Mucosa of rectum (tissue), 2 donors: ENCODE results near the gene SNRNP200.
"Not testable (repeated sequence)": the region's sequence is repeated elsewhere in the genome, so short reads cannot be mapped to it uniquely, and the experiment has no call there.

ENCODE experiments used
- H3K27ac ChIP-seq, 2 donors: one replicate each; pipeline ENCODE4 v1.7.0; 2013; ENCODE audit warnings: inconsistent platforms in 2 of 2, low read depth in 2 of 2, low read length in 2 of 2
- H3K27me3 ChIP-seq, 2 donors: one replicate each; pipeline ENCODE4 v1.7.0; 2013; ENCODE audit warnings: low read length in 2 of 2; ENCODE audit not compliant: control insufficient read depth in 2 of 2, insufficient read depth in 2 of 2
- H3K36me3 ChIP-seq, 2 donors: one replicate each; pipeline ENCODE4 v1.7.0; 2013; ENCODE audit warnings: low read length in 2 of 2; ENCODE audit not compliant: control insufficient read depth in 2 of 2, insufficient read depth in 2 of 2
- H3K4me1 ChIP-seq, 2 donors: one replicate each; pipeline ENCODE4 v1.7.0; 2013; ENCODE audit warnings: low read length in 2 of 2, mild to moderate bottlenecking in 1 of 2; ENCODE audit not compliant: control insufficient read depth in 2 of 2, insufficient read depth in 2 of 2
- H3K4me3 ChIP-seq, 2 donors: one replicate each; pipeline ENCODE4 v1.7.0; 2013; ENCODE audit warnings: low read length in 2 of 2
- H3K9ac ChIP-seq, 2 donors: one replicate each; pipeline ENCODE4 v1.7.0; 2013; ENCODE audit warnings: low read length in 2 of 2, low read depth in 1 of 2, mild to moderate bottlenecking in 1 of 2
- H3K9me3 ChIP-seq, 2 donors: one replicate each; pipeline ENCODE4 v1.7.0; 2013; ENCODE audit warnings: low read length in 2 of 2; ENCODE audit not compliant: control insufficient read depth in 2 of 2
- donor health status: healthy.
- donor health status: Normal muscosa, but diverticular disease.

Gene SNRNP200

GRCh38 chr2:96264656-96265348 lies 40.5 kb downstream of the SNRNP200 start:
- H3K36me3 ChIP-seq: peaks cover 29 to 35% of the 10 kb centered on the region in 2 donors
- peak overlapping the region; percentile 85 to 97 for H3K9ac ChIP-seq
- H3K27ac ChIP-seq: peak overlapping the region; percentile 23 to 92
- no peaks in the 10 kb centered on the region for H3K27me3 ChIP-seq
- H3K9me3 ChIP-seq: no peaks in the 10 kb centered on the region
- peaks cover 45 to 46% of the 10 kb centered on the region in 2 donors for H3K4me1 ChIP-seq
- peak overlapping the region; percentile 82 to 96 for H3K4me3 ChIP-seq

GRCh38 chr2:96264086-96264485 lies 41.3 kb downstream of the SNRNP200 start:
- Histone ChIP-seq H3K27me3 (no peaks in the 10 kb centered on the region), H3K27ac (no peak overlapping the region), H3K4me3 (peak overlapping the region; percentile 82 to 96), H3K9me3 (no peaks in the 10 kb centered on the region), H3K36me3 (peaks cover 26 to 30% of the 10 kb centered on the region in 2 donors), H3K4me1 (peaks cover 51 to 54% of the 10 kb centered on the region in 2 donors), H3K9ac (peak overlapping the region in 1 of 2 donors; percentile 97)

GRCh38 chr2:96262306-96262705 lies 43.0 kb downstream of the SNRNP200 start:
- Histone ChIP-seq H3K4me3 (no peak overlapping the region), H3K27me3 (no peaks in the 10 kb centered on the region), H3K36me3 (peaks cover 10 to 23% of the 10 kb centered on the region in 2 donors), H3K9me3 (no peaks in the 10 kb centered on the region), H3K27ac (peak overlapping the region in 1 of 2 donors; percentile 89), H3K4me1 (peaks cover 53 to 54% of the 10 kb centered on the region in 2 donors), H3K9ac (no peak overlapping the region)

DNA sequence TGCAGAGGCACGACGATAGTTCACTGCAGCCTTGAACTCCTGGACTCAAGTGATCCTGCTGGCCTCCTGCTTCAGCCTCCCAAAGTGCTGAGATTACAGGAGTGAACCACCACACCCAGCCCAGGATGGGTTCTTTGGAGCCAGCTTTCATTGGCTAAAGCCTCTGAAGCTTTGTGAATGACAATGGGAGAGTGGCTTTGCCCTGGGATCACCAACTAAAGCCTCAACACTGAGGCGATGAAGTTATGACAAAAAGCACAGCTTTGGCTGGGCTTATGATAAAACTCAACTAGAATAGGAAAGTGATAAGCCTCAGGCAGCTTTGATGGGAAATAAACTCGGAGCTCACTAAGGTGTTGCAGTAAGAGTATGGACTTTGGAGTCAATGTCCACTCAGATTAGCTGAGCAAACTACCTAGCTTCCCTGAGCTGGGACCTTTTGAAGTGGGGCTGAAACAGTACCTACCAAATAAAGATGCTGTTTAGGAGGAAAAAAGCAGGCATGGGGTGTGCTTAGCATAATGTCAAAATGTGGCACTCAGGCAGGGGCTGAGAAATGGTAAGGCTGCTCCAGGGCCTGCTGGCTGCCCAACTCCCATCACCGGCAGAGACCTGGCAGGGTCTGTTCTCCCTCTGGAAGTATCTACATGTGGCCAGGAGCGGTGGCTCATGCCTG lies 43.9 kb downstream of the SNRNP200 start:
- Histone ChIP-seq H3K4me3 (no peak overlapping the region), H3K9me3 (no peaks in the 10 kb centered on the region), H3K27ac (peak overlapping the region; percentile 89 to 93), H3K9ac (peak overlapping the region in 1 of 2 donors; percentile 41), H3K36me3 (peaks cover 10 to 26% of the 10 kb centered on the region in 2 donors), H3K4me1 (peaks cover 45 to 48% of the 10 kb centered on the region in 2 donors), H3K27me3 (no peaks in the 10 kb centered on the region)

DNA sequence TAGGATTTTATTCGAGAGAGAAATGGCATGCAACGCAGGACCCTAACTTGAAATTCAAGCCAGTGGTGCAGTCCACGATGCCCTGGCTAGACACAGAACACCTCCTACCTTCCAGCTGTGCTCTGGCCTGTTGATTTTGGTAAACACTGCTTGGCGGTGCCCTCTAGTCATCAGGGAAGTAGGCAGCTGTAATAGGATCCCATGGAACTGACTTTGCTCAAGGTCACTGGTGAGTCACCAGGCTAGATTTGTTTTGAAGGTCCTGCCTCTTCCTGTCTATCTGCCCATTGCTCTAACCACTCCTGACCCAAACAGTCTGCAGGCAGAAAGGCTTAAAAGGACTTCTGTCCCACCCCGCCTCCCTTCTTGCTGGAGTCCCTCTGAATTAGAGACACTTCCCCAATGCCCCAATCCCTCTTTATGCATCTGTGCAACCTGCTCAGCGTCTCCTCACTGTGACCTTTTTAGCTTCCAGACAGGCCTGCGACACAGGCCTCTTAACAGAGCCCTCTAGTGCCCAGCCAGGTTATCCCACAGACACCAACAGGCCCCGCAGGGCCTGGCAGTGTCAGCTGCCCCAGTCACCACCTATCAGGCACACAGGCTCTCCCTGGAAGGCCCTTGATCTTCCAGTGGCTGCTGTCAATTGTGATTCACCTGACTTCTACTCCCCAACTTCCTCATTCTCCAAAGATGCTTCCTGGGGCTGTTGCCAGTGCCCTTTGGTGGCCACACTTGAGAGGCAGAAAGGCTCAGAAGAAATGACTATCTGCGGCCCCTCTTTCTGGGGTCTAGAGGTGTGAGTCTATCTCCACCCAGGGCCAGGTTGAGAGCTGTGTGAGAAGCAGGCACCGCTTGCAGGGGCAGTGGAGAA lies 44.7 kb downstream of the SNRNP200 start:
- Histone ChIP-seq H3K4me3 (peak overlapping the region; percentile 20 to 59), H3K27me3 (no peaks in the 10 kb centered on the region), H3K9ac (peak overlapping the region; percentile 41 to 60), H3K4me1 (peaks cover 45 to 48% of the 10 kb centered on the region in 2 donors), H3K9me3 (no peaks in the 10 kb centered on the region), H3K27ac (peak overlapping the region; percentile 89 to 93), H3K36me3 (peaks cover 10 to 30% of the 10 kb centered on the region in 2 donors)

DNA sequence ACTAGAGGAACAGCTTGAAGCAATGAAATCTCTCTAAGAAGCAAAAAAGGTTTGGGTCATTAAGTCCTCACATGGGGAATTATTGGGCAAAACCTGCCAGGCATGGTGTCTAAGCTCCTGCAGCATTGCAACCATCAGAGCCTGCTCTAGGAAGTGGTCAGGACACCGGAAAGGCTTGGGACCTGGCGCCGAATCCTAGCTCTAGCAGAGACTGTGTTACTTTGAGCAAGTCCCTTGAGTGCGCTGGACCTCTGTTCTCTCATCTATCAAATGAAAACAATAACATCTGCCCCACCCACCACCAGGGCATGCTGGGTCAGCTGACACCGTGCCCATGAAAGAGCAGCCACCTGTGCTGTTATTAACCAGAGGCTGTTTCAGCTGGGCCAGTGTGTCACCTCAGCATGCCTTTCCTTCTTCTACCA lies 45.8 kb downstream of the SNRNP200 start:
- H3K27ac ChIP-seq: peak overlapping the region; percentile 89 to 93
- peak overlapping the region in 1 of 2 donors; percentile 41 for H3K9ac ChIP-seq
- H3K27me3 ChIP-seq: no peaks in the 10 kb centered on the region
- H3K4me1 ChIP-seq: peaks cover 38 to 43% of the 10 kb centered on the region in 2 donors
- H3K36me3 ChIP-seq: peaks cover 22 to 41% of the 10 kb centered on the region in 2 donors
- peak overlapping the region in 1 of 2 donors; percentile 59 for H3K4me3 ChIP-seq
- no peaks in the 10 kb centered on the region for H3K9me3 ChIP-seq

DNA sequence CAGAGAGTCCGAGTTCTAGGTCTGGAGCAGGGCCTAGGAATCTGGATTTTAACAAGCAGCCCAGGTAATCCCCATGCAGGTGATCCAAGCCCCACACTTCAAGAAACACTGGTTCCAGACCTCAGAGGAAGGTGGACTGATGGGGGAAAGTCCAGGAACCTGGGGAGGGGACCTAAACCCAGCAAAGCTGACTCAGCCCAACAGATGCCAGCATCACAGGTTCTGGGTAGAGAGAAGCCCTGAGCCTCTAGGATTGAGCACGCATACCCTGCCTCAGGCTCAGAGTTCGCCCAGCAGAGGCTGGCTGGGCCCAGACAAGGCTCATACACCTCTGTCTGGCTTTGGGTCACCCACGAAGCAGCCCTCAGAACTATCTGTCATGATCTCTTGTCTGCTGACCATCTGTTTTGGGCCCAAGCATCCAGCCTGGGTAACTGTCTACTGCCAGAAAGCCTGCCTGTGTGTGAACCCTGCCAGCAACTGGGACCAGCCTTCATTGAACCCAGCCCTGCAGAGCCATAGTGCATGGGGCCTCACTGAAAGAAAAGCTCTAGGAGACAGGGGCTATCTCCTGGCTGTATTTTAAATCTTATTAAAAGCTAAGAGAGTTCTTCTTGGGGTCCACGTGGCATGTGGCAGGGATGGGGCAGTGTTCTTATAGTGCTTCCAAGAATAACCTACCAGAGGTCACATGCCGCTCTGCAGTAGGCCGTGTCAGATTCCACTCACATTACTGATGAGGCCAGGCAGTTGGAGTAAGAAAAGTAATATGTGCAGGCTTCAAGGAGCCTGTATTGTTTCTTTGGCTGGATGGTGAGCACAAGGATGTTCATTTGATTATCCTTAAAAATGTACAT lies 47.0 kb downstream of the SNRNP200 start:
- H3K27me3 ChIP-seq: no peaks in the 10 kb centered on the region
- peaks cover 32% of the 10 kb centered on the region in 2 donors for H3K4me1 ChIP-seq
- H3K36me3 ChIP-seq: peaks cover 27 to 46% of the 10 kb centered on the region in 2 donors
- H3K9ac ChIP-seq: no peak overlapping the region
- no peaks in the 10 kb centered on the region for H3K9me3 ChIP-seq
- no peak overlapping the region for H3K4me3 ChIP-seq
- H3K27ac ChIP-seq: peak overlapping the region; percentile 34 to 89

DNA sequence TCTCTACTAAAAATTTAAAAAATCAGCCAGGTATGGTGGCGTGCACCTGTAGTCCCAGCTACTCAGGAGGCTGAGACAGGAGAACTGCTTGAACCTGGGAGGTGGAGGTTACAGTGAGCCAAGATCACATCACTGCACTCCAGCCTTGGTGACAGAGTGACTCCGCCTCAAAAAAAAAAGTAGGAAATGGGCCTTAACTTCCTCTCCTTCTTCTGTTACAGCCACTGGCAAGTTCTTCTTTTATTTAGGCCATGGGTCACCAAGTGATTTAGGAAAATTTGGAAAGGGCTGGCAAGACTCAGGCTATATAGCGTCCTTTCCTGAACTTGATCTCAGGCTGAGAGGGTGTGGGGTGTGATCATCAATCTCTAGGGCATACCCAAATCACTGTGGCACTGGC lies 47.6 kb downstream of the SNRNP200 start:
- H3K36me3 ChIP-seq: peaks cover 33 to 53% of the 10 kb centered on the region in 2 donors
- not testable (repeated sequence) for H3K9me3 ChIP-seq

GRCh38 chr2:96256611-96257113 lies 48.7 kb downstream of the SNRNP200 start:
- Histone ChIP-seq H3K27me3 (no peaks in the 10 kb centered on the region), H3K9me3 (no peaks in the 10 kb centered on the region), H3K9ac (no peak overlapping the region), H3K4me3 (no peak overlapping the region), H3K36me3 (peaks cover 39 to 58% of the 10 kb centered on the region in 2 donors), H3K4me1 (peaks cover 29 to 30% of the 10 kb centered on the region in 2 donors), H3K27ac (peak overlapping the region in 1 of 2 donors; percentile 25)

More for the DNA sequence above, 47.6 kb downstream of the SNRNP200 start:
- H3K27ac ChIP-seq: peak overlapping the region; percentile 34 to 89
- not testable (repeated sequence) for H3K4me3 ChIP-seq, H3K27me3 ChIP-seq, H3K9ac ChIP-seq
- peaks cover 32% of the 10 kb centered on the region in 2 donors for H3K4me1 ChIP-seq
